Fibroblast of skin of right biceps (primary cell): ENCODE results near the gene GOLGA6L7.
"Not testable (repeated sequence)": the region's sequence is repeated elsewhere in the genome, so short reads cannot be mapped to it uniquely, and the experiment has no call there.

Source experiments
- DNase-seq: peaks from one replicate; pipeline ENCODE4 v3.0.0-alpha.2; 2013

Gene GOLGA6L7

GRCh38 chr15:28840285-28840684 is 8.2 kb downstream of the GOLGA6L7 start:
- DNase-seq, result not testable (repeated sequence)

GRCh38 chr15:28834957-28835585 is 13.4 kb downstream of the GOLGA6L7 start:
- DNase-seq, result not testable (repeated sequence)

- DNase-seq, result peak; percentile 81
These were observed 16.4 kb downstream of the GOLGA6L7 start for GRCh38 chr15:28831897-28832587.

DNA sequence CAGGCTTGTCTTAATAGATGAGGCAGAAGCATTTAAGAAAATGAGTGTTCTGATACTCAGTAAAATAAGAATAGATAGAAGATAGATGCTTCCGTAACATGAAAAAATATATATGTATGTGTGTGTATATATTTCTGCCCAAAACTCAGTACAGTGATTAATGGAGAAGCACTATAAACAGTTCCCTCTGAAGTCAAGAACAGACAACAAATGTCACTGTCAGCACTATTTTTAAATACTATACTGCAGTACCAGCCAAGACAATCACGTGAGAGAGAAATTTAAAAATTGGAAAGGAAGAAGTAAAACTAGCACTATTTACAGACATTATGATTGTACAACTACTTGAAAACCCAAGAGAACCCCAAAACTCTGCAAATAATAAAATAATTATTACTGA is 27.0 kb downstream of the GOLGA6L7 start:
- not testable (repeated sequence) for DNase-seq

DNA sequence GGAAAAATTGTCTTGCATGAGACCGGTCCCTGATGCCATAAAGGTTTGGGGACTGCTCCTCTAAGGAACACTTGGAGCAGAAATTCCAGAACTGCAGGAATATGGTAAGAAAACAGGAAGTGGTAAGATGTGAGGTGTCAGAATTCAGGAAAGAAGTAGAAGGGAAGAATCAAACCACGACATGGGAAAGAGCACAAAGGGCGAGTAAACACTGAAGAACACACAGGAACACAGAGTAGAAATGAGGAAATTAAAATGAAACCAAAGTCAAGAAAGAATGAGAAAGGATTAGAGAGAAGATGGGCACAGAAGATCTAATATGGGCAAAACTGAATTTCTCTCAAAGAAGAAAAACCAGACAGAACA is 28.5 kb downstream of the GOLGA6L7 start:
- DNase-seq, result not testable (repeated sequence)

- peak; percentile 43 for DNase-seq
These were observed 29.2 kb downstream of the GOLGA6L7 start for GRCh38 chr15:28819019-28819929.

GRCh38 chr15:28818168-28818567 is 30.3 kb downstream of the GOLGA6L7 start:
- DNase-seq, result not testable (repeated sequence)

- DNase-seq, result not testable (repeated sequence)
These were observed 34.4 kb downstream of the GOLGA6L7 start for GRCh38 chr15:28814059-28814458.

GRCh38 chr15:28813392-28813791 is 35.1 kb downstream of the GOLGA6L7 start:
- not testable (repeated sequence) for DNase-seq

DNA sequence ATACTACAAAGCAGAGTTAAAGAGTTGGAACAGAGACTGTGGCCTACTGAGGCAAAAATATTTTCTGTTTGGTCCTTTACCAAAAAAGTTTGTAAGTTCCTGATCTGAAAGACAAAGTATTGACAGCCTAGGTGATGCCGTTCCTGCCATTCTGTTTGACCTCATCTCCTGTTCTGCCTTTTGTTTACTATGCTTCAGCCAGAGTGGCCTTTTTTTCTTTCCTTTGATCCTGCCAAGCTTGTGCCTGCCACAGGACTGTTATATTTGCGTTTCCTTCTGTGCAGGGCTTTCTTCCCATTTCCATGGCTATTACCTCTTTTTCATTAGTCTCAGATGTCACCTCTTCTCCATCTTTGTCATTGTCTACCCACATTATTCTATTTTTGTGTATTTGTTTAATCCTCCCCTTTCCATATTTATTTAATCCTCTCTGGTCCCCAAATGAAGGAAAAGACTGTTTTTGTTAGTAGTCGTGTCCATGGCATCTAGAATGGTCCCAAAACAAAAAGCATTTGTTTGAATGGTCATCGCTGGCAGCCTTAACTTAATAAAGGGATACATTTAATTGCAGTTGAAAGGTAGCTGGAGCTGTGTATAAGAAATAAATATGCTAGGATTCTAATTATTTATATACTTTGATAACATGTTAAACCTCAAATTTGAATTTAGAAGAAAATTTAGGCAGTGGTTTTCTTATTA is 36.4 kb downstream of the GOLGA6L7 start:
- DNase-seq, result not testable (repeated sequence)

GRCh38 chr15:28810444-28810843 is 38.0 kb downstream of the GOLGA6L7 start:
- not testable (repeated sequence) for DNase-seq

DNA sequence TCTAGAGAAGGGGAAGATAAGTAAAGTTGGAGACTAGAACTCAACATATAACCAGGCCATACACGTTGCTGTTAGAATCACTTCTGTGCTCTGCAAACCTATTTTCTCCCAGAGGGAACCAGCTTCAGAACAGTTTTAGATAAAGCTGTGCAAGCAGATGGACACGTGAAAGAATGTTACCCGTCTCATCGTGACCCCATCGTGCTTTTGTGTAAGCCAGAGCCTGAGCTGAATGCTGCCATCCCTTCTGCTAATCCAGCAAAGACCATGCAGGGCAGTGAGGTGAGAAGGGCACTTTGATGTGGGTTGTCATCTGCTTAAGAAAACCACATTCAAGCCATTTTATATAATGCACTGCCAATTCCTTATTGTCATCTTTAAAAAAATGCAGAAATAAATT is 40.3 kb downstream of the GOLGA6L7 start:
- DNase-seq, result not testable (repeated sequence)

GRCh38 chr15:28800366-28800765 is 48.1 kb downstream of the GOLGA6L7 start:
- DNase-seq, result not testable (repeated sequence)

DNA sequence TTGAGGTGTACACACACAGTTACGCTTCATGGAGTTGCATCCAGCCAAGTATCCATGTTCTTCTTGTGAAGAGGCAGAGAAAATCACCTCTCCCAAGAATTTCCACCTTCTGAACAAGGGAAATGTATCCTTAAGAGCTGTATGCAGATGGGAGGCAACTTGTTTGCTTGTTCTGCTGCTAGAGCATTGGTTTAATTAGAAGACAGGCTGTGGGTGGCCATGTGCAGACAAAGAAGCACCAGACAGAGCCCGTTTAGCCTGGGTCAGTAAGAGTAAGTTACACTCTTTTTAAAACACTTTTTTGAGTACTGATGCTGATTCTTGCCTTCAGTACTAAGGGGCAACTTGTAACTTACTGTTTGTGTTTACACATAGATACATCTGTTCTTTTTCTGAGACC is 50.2 kb downstream of the GOLGA6L7 start:
- DNase-seq, result not testable (repeated sequence)

DNA sequence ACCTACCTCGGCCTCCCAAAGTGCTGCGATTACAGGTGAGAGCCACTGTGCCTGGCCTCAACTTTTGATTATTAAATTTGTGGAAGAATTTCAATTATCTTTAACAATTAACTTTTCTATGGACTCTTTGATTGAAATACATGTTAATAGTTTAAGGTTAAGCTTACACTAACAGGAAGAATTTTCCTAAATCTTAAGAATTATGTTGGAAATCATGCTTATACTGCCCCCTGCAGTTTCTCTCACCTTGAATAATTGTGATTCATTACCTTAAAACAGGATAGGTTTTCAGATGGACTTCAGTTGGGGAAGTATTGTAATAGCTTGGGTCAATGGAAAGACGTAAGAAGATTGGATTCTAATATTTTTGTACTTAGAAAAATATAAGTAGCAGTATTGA is 54.2 kb downstream of the GOLGA6L7 start:
- DNase-seq, result not testable (repeated sequence)
